Measurements from ENCODE around the gene SPATC1L. TPM values are rescaled to one million over a fixed set of nuclear protein-coding genes. Genes with fewer than 3 reads are reported as not detected.

Gene SPATC1L
- total RNA-seq, 1 experiment from 2014 or later: 11.3 TPM

- peak overlapping the region; percentile 28 for H3K4me3 Mint-ChIP-seq (ENCODE audit: unreplicated experiment)
- intact Hi-C loops (cut with micrococcal nuclease): no loop called here
Measured at GRCh38 chr21:46189213-46189958, 5.1 kb upstream of the SPATC1L start.

GRCh38 chr21:46188226-46189212, 4.3 kb upstream of the SPATC1L start:
- H3K27me3 Mint-ChIP-seq (ENCODE audit: insufficient read depth, unreplicated experiment): no peaks in the 10 kb centered on the region
- CTCF ChIA-PET: interaction anchor here (0.9 kb wide), 1 partner anchor 218 kb away, joined by 3 read pairs; no protein-coding TSS in a partner anchor
- intact Hi-C loops (cut with micrococcal nuclease): no loop called here
- H3K27ac Mint-ChIP-seq (ENCODE audit: low read depth, unreplicated experiment): peak overlapping the region; percentile 68
- peak overlapping the region; percentile 28 for H3K4me3 Mint-ChIP-seq (ENCODE audit: unreplicated experiment)
- H3K4me1 Mint-ChIP-seq (ENCODE audit: insufficient read depth, unreplicated experiment): peaks cover 27% of the 10 kb centered on the region
- no peak for TF ChIP-seq CTCF (IDR thresholded peaks at IDR 0.05; ENCODE audit: unreplicated experiment)
- peak; percentile 53 for DNase-seq (ENCODE audit: unreplicated experiment)
- no peaks in the 10 kb centered on the region for H3K9me3 Mint-ChIP-seq (ENCODE audit: unreplicated experiment)
- no TSS peak for BruUV-seq (replicated peaks)
- H3K36me3 Mint-ChIP-seq (ENCODE audit: insufficient read depth, unreplicated experiment): peaks cover 11% of the 10 kb centered on the region
- POLR2A ChIA-PET: interaction anchor here (0.6 kb wide), 1 partner anchor 39 kb away, joined by 3 read pairs; no protein-coding TSS in a partner anchor

More at GRCh38 chr21:46189213-46189958, 5.1 kb upstream of the SPATC1L start:
- CTCF ChIA-PET: no interaction called here
- no TSS peak for BruUV-seq (replicated peaks)
- DNase-seq (ENCODE audit: unreplicated experiment): peak; percentile 17
- H3K27ac Mint-ChIP-seq (ENCODE audit: low read depth, unreplicated experiment): peak overlapping the region; percentile 68
- POLR2A ChIA-PET: interaction anchor here (0.5 to 0.9 kb wide), 3 partner anchors 9 to 216 kb away, joined by 3 read pairs; no protein-coding TSS in a partner anchor
- H3K9me3 Mint-ChIP-seq (ENCODE audit: unreplicated experiment): no peaks in the 10 kb centered on the region
- H3K4me1 Mint-ChIP-seq (ENCODE audit: insufficient read depth, unreplicated experiment): peaks cover 27% of the 10 kb centered on the region
- TF ChIP-seq CTCF (IDR thresholded peaks at IDR 0.05; ENCODE audit: unreplicated experiment): no peak
- peaks cover 20% of the 10 kb centered on the region for H3K36me3 Mint-ChIP-seq (ENCODE audit: insufficient read depth, unreplicated experiment)
- no peaks in the 10 kb centered on the region for H3K27me3 Mint-ChIP-seq (ENCODE audit: insufficient read depth, unreplicated experiment)

- Mint-ChIP-seq H3K27me3 (ENCODE audit: insufficient read depth, unreplicated experiment) (no peaks in the 10 kb centered on the region), H3K36me3 (ENCODE audit: insufficient read depth, unreplicated experiment) (peaks cover 11% of the 10 kb centered on the region), H3K4me3 (ENCODE audit: unreplicated experiment) (no peak overlapping the region), H3K9me3 (ENCODE audit: unreplicated experiment) (no peaks in the 10 kb centered on the region), H3K4me1 (ENCODE audit: insufficient read depth, unreplicated experiment) (peaks cover 27% of the 10 kb centered on the region), H3K27ac (ENCODE audit: low read depth, unreplicated experiment) (peak overlapping the region; percentile 68)
- POLR2A ChIA-PET: interaction anchor here (0.6 kb wide), 1 partner anchor 40 kb away, joined by 3 read pairs; no protein-coding TSS in a partner anchor
- BruUV-seq (replicated peaks): no TSS peak
- no peak for TF ChIP-seq CTCF (IDR thresholded peaks at IDR 0.05; ENCODE audit: unreplicated experiment)
- CTCF ChIA-PET: interaction anchor here (0.9 kb wide), 1 partner anchor 217 kb away, joined by 3 read pairs; no protein-coding TSS in a partner anchor
- intact Hi-C loops (cut with micrococcal nuclease): no loop called here
- no peak for DNase-seq (ENCODE audit: unreplicated experiment)
Measured at GRCh38 chr21:46187814-46188213, 3.6 kb upstream of the SPATC1L start.

- BruUV-seq (replicated peaks): no TSS peak
- peaks cover 11% of the 10 kb centered on the region for H3K36me3 Mint-ChIP-seq (ENCODE audit: insufficient read depth, unreplicated experiment)
- H3K27me3 Mint-ChIP-seq (ENCODE audit: insufficient read depth, unreplicated experiment): no peaks in the 10 kb centered on the region
- no peaks in the 10 kb centered on the region for H3K9me3 Mint-ChIP-seq (ENCODE audit: unreplicated experiment)
- H3K27ac Mint-ChIP-seq (ENCODE audit: low read depth, unreplicated experiment): no peak overlapping the region
- DNase-seq (ENCODE audit: unreplicated experiment): no peak
- H3K4me3 Mint-ChIP-seq (ENCODE audit: unreplicated experiment): no peak overlapping the region
- peaks cover 27% of the 10 kb centered on the region for H3K4me1 Mint-ChIP-seq (ENCODE audit: insufficient read depth, unreplicated experiment)
- intact Hi-C loops (cut with micrococcal nuclease): no loop called here
- no peak for TF ChIP-seq CTCF (IDR thresholded peaks at IDR 0.05; ENCODE audit: unreplicated experiment)
- ChIA-PET CTCF (no interaction called here), POLR2A (no interaction called here)
Measured at GRCh38 chr21:46187261-46187660, 3.0 kb upstream of the SPATC1L start.
